Panc1 (cell line): Measurements from ENCODE around the gene MTA3. TPM values are rescaled to one million over a fixed set of nuclear protein-coding genes. Genes with fewer than 3 reads are reported as not detected.

Experiments used
- ATAC-seq: fragments of 200-7000 bp; cut with Tn5 transposase; 2 replicates; pipeline ENCODE4 v1.9.1; 2020; ENCODE audit warnings: mild to moderate bottlenecking, moderate library complexity
- BruUV-seq: library from RNA; stranded (reverse); fragments of 400-500 nt; replicated peaks from 2 replicates; lab custom pipeline; 2021; lab: Mats Ljungman, UMichigan
- CTCF ChIA-PET: fragments of 300-600 bp; sonication (Branson Sonifier 250); formaldehyde crosslinking; loops from one replicate; lab custom pipeline; 2022; ENCODE audit warnings: antibody characterized with exemption; lab: Charles Lee
- POLR2A ChIA-PET: fragments of 300-600 bp; sonication (Branson Sonifier 250); formaldehyde crosslinking; loops from one replicate; lab custom pipeline; 2022; ENCODE audit warnings: antibody characterized with exemption; lab: Charles Lee
- DNase-seq: peaks from one replicate; pipeline ENCODE4 v3.0.0-alpha.2; 2010; ENCODE audit warnings: low read depth, low spot score
- H3K27ac ChIP-seq: 2 replicates; pipeline ENCODE4 v1.5.1; 2011; ENCODE audit warnings: mild to moderate bottlenecking, low read length, inconsistent platforms
- H3K27me3 ChIP-seq: fragments of 200-500 bp; sonication (Bioruptor generic); 2 replicates; pipeline ENCODE4 v1.6.0; 2014; ENCODE audit warnings: low read length, inconsistent platforms; ENCODE audit not compliant: control insufficient read depth, insufficient read depth
- H3K36me3 ChIP-seq: fragments of 200-500 bp; sonication (Bioruptor generic); 2 replicates; pipeline ENCODE4 v1.5.1; 2014; ENCODE audit warnings: inconsistent platforms, mild to moderate bottlenecking, low read length, moderate library complexity; ENCODE audit not compliant: control insufficient read depth, insufficient read depth
- H3K4me1 ChIP-seq: 2 replicates; pipeline ENCODE4 v1.5.1; 2011; ENCODE audit warnings: inconsistent platforms, mild to moderate bottlenecking, low read length, moderate library complexity; ENCODE audit not compliant: control insufficient read depth, insufficient read depth
- H3K4me3 ChIP-seq, 2 experiments: 2 replicates each; pipeline ENCODE4 v1.5.1; 2011 to 2012; ENCODE audit warnings: low read depth in 2 of 2, low read length in 2 of 2, mild to moderate bottlenecking in 2 of 2, inconsistent platforms in 1 of 2, moderate library complexity in 1 of 2
- H3K9me3 ChIP-seq: fragments of 200-500 bp; sonication (Bioruptor generic); 2 replicates; pipeline ENCODE4 v1.5.1; 2014; ENCODE audit warnings: low read depth, mild to moderate bottlenecking, inconsistent platforms, low read length, moderate library complexity; ENCODE audit not compliant: control insufficient read depth, insufficient read depth
- POLR2AphosphoS5 ChIP-seq: IDR thresholded peaks from 2 replicates; pipeline ENCODE4 v1.6.1; 2012; ENCODE audit warnings: mild to moderate bottlenecking, low read depth, low read length, moderate library complexity
- SIN3A ChIP-seq: IDR thresholded peaks from 2 replicates; pipeline ENCODE4 v1.6.1; 2012; ENCODE audit warnings: low read depth, mild to moderate bottlenecking, low read length, moderate library complexity, borderline replicate concordance; ENCODE audit not compliant: insufficient read depth
- TCF7L2 ChIP-seq: IDR thresholded peaks from 2 replicates; pipeline ENCODE4 v1.6.1; 2011; ENCODE audit warnings: mild to moderate bottlenecking, low read depth, low read length, inconsistent platforms
- in situ Hi-C: cut with HindIII; loops from 2 replicates; pipeline ENCODE4 v1.10.0; 2016; ENCODE audit warnings: low sequenced_read_pairs, low pct_unique_long_range_greater_than_20kb
- intact Hi-C: fragments of 100-400 bp; cut with micrococcal nuclease; formaldehyde crosslinking; loops from one replicate; pipeline ENCODE4 v1.10.0; 2022; ENCODE audit not compliant: unreplicated experiment
- total RNA-seq: library from RNA; stranded (reverse); gene quantifications from one replicate; pipeline ENCODE4 v1.2.1, GENCODE V29; 2021; ENCODE audit not compliant: unreplicated experiment
- TF ChIP-seq, protein P1 (sequence below): fragments of 450-650 bp; IDR thresholded peaks from 2 replicates; pipeline ENCODE4 v1.5.1; 2017; ENCODE audit warnings: mild to moderate bottlenecking
- TF ChIP-seq, protein P2 (sequence below), 2 experiments: IDR thresholded peaks; 2 replicates each; pipeline ENCODE4 v1.6.1; 2011 to 2012; ENCODE audit warnings: low read depth in 2 of 2, control low read depth in 1 of 2, low read length in 1 of 2, mild to moderate bottlenecking in 1 of 2, moderate library complexity in 1 of 2; ENCODE audit not compliant: insufficient read depth in 1 of 2

Gene MTA3
- total RNA-seq, 1 experiment from 2014 or later: 65.6 TPM

DNA sequence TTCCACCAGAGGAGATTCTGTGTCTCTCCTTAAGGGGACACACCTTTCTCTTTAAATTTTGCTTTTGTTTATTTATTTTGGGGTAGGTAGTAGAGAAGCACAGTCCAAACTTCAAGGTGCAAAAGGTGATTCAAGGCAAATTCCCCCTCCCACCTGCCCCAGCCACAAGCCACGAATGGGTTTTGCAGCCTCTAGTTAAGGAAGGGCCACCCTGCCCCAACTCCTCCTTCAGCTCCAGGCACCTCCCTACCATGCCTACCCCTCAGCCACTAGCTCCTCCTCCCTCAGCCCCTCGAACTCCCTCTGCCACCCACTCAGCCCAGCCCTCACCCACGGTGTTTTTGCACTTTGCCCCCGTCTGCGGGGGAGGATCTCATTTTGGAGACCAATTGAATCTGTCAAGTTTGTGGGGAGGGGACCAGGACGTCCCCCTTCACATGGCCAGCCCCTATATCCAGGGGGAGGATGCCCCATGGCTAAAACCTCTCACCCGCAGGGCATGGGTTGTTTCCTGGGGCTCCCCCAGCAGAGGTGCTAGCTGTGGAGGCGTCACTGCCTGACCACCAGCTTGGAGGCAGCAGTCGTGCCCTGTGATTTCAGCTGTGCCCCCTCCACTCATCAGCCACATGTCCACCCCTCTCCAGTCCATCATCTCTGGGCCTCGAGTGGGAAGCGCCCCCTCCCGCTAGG, 219.5 kb downstream of the MTA3 start:
- H3K4me3 ChIP-seq: no peak overlapping the region
- ChIA-PET CTCF (no interaction called here), POLR2A (no interaction called here)
- no TSS peak for BruUV-seq
- no peak overlapping the region for H3K27ac ChIP-seq
- intact Hi-C loops: no loop called here
- no peaks in the 10 kb centered on the region for H3K27me3 ChIP-seq
- DNase-seq (no peak), ATAC-seq (no peak)
- no peaks in the 10 kb centered on the region for H3K4me1 ChIP-seq
- H3K9me3 ChIP-seq: no peaks in the 10 kb centered on the region
- no peaks in the 10 kb centered on the region for H3K36me3 ChIP-seq
- in situ Hi-C loops: no loop called here
- TF ChIP-seq SIN3A (no peak), TCF7L2 (no peak), POLR2AphosphoS5 (no peak)
- TF ChIP-seq, protein P1, sequence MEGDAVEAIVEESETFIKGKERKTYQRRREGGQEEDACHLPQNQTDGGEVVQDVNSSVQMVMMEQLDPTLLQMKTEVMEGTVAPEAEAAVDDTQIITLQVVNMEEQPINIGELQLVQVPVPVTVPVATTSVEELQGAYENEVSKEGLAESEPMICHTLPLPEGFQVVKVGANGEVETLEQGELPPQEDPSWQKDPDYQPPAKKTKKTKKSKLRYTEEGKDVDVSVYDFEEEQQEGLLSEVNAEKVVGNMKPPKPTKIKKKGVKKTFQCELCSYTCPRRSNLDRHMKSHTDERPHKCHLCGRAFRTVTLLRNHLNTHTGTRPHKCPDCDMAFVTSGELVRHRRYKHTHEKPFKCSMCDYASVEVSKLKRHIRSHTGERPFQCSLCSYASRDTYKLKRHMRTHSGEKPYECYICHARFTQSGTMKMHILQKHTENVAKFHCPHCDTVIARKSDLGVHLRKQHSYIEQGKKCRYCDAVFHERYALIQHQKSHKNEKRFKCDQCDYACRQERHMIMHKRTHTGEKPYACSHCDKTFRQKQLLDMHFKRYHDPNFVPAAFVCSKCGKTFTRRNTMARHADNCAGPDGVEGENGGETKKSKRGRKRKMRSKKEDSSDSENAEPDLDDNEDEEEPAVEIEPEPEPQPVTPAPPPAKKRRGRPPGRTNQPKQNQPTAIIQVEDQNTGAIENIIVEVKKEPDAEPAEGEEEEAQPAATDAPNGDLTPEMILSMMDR: no peak
- TF ChIP-seq, protein P2, sequence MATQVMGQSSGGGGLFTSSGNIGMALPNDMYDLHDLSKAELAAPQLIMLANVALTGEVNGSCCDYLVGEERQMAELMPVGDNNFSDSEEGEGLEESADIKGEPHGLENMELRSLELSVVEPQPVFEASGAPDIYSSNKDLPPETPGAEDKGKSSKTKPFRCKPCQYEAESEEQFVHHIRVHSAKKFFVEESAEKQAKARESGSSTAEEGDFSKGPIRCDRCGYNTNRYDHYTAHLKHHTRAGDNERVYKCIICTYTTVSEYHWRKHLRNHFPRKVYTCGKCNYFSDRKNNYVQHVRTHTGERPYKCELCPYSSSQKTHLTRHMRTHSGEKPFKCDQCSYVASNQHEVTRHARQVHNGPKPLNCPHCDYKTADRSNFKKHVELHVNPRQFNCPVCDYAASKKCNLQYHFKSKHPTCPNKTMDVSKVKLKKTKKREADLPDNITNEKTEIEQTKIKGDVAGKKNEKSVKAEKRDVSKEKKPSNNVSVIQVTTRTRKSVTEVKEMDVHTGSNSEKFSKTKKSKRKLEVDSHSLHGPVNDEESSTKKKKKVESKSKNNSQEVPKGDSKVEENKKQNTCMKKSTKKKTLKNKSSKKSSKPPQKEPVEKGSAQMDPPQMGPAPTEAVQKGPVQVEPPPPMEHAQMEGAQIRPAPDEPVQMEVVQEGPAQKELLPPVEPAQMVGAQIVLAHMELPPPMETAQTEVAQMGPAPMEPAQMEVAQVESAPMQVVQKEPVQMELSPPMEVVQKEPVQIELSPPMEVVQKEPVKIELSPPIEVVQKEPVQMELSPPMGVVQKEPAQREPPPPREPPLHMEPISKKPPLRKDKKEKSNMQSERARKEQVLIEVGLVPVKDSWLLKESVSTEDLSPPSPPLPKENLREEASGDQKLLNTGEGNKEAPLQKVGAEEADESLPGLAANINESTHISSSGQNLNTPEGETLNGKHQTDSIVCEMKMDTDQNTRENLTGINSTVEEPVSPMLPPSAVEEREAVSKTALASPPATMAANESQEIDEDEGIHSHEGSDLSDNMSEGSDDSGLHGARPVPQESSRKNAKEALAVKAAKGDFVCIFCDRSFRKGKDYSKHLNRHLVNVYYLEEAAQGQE (IDR thresholded peaks at IDR 0.05; ENCODE audit: insufficient read depth in 1 of 2, low read depth in 2 of 2, low read length in 1 of 2): no peak

DNA sequence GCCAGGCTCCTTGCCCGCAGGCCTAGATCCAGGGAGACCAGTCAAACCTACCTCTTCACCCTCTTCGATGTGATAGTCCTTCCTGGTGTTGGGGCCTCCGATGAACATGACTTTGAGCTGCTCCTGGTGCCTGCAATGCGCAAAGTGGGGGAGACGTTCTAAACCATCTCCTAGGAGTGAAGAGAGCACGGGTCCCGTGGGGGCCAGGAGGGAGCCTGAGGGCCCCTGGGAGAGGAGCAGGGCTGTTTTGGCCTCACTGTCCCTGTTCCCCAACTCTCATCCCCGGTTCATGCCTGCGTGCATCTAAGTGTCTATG, 220.0 kb downstream of the MTA3 start:
- intact Hi-C loops: no loop called here
- Histone ChIP-seq H3K27ac (no peak overlapping the region), H3K27me3 (no peaks in the 10 kb centered on the region), H3K4me1 (no peaks in the 10 kb centered on the region), H3K9me3 (no peaks in the 10 kb centered on the region), H3K4me3 (no peak overlapping the region), H3K36me3 (no peaks in the 10 kb centered on the region)
- ATAC-seq: no peak
- in situ Hi-C loops: no loop called here
- TF ChIP-seq TCF7L2 (no peak), POLR2AphosphoS5 (no peak)
- TF ChIP-seq, protein P2 (IDR thresholded peaks at IDR 0.05; ENCODE audit: insufficient read depth in 1 of 2, low read depth in 2 of 2, low read length in 1 of 2): no peak
- DNase-seq: no peak
- CTCF ChIA-PET: no interaction called here
- POLR2A ChIA-PET: no interaction called here
- no TSS peak for BruUV-seq
